Measurements from ENCODE around the gene IWS1. TPM values are rescaled to one million over a fixed set of nuclear protein-coding genes. Genes with fewer than 3 reads are reported as not detected.

The IWS1 gene
- total RNA-seq, 1 donor from 2014 or later, result 53.0 TPM

DNA sequence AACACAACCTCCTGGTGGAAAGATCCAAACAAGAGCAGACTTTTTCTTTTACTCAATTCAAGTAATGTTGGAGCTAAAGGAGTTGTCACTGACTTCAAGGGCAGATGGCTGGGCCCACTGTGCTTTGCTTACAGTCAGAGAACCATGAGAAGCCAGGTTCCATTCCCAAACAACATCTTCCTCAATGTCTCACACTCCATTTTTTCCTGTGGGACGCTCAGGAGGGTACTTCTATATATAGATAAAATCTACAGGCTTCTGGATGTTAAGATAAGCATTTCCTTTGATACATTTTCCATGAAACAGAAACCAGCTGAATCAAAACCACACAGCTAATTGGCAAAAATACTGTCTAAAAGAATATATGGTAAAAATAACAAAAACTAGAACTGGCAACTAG, 14.4 kb downstream of the IWS1 start:
- no peak for DNase-seq (ENCODE audit: missing footprints)
- no peak for ATAC-seq
- intact Hi-C loops (cut with DNase I), result no loop called here

- intact Hi-C loops (cut with DNase I), result no loop called here
- DNase-seq (ENCODE audit: missing footprints) (no peak), ATAC-seq (no peak)
Measured at GRCh38 chr2:127511090-127511695, 15.1 kb downstream of the IWS1 start.

- ATAC-seq, result no peak
- intact Hi-C loops (cut with DNase I), result no loop called here
- DNase-seq (ENCODE audit: missing footprints), result no peak
Measured at GRCh38 chr2:127510073-127510472, 16.2 kb downstream of the IWS1 start.

GRCh38 chr2:127508631-127509034, 17.7 kb downstream of the IWS1 start:
- ATAC-seq (peak; percentile 95), DNase-seq (ENCODE audit: missing footprints) (peak; percentile 70)
- intact Hi-C loops (cut with DNase I), result no loop called here

DNA sequence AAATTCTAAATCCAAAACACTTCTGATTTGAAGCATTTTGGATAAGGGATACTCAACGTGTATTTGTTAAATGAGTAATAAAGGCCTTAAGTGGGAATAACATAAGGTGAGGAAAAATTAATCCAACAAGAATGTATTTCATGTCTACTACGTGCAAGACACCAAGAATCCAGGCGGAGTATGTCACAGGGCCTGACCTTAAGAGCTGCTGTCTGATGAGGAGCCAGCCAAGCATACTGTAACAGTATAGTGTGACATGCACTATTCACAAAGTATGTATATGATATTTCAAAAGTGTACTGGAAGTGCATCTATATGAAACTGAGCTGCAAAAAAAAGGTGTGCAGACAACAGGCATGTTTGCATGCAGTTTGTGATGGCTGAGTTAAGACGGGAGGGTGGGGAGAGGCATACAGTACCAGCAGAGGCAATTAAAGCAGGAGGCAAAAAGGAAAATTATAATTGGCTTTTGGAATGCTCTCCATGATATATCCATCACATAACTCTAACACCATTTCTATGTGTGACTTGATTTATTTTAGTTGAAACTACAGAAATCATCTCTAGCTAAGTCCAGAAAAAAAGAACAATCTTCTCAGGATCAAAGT, 18.2 kb downstream of the IWS1 start:
- ATAC-seq (peak; percentile 15), DNase-seq (ENCODE audit: missing footprints) (no peak)
- intact Hi-C loops (cut with DNase I), result no loop called here

GRCh38 chr2:127506510-127506909, 19.8 kb downstream of the IWS1 start:
- intact Hi-C loops (cut with DNase I), result no loop called here
- DNase-seq (ENCODE audit: missing footprints) (no peak), ATAC-seq (no peak)

GRCh38 chr2:127504552-127505430, 21.5 kb downstream of the IWS1 start:
- no peak for ATAC-seq
- intact Hi-C loops (cut with DNase I), result no loop called here

DNA sequence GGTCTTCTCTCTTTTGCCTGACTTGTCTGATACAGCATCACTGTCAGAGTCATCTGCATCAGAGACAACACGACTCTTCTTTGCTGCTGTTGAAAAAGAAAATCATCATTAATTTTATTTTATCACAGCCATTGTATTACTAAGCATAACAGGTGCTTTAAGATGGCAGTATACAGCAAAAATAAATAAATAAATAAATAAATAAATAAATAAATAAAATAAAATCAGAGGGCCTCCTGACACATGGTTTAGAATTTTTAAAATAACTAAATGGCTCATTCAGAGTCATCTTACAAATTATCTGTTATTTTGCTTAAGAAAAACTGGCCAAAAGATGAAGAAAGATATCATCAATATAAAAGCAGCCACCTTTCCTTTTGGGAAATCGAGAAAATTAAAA, 22.8 kb downstream of the IWS1 start:
- ATAC-seq, result no peak
- DNase-seq (ENCODE audit: missing footprints), result no peak
- intact Hi-C loops (cut with DNase I), result no loop called here

More at GRCh38 chr2:127504552-127505430, 21.5 kb downstream of the IWS1 start:
- no peak for DNase-seq (ENCODE audit: missing footprints)

- intact Hi-C loops (cut with DNase I), result no loop called here
- no peak for ATAC-seq
Measured at GRCh38 chr2:127498386-127498785, 27.9 kb downstream of the IWS1 start.

GRCh38 chr2:127490283-127490682, 36.0 kb downstream of the IWS1 start:
- ATAC-seq (no peak), DNase-seq (ENCODE audit: missing footprints) (no peak)
- intact Hi-C loops (cut with DNase I), result no loop called here

More at GRCh38 chr2:127498386-127498785, 27.9 kb downstream of the IWS1 start:
- no peak for DNase-seq (ENCODE audit: missing footprints)

DNA sequence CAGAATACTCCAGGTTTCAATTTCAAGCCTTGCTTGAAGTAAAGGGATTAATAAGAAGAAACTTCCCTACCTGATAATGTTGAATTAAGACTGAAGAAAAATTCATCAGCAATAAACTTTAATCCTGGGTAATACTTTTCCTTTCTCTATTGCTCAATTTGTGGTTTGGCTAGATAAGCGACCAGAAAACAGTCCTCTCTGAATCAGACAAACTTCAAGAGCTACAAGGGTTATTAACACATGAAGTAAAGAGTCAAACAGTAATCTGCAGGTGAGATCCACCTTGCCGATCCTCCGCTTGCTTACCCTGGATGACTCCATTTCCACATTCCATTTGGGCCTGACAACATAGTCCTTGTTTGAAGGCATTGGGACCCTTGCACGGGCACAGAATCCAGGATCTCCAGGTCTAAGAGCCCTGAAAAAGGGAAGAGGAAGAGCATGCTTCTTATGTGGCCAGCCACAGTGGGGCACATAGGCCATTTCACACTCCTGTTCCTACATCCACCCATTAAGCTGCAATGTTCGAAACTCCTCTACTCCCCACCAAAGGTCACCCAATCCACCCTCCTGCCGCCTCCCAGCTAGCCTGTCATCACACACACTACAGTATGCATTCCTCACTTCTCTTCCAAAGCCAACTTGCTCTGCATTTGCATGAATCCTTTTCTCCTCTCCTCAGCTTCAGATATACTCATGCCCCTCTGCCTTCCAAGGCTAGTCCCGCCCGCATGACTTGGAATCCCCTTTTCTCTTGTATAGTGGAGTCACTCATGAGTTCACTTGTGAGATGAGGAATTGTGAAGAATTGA, 39.8 kb downstream of the IWS1 start:
- ATAC-seq, result no peak
- no peak for DNase-seq (ENCODE audit: missing footprints)
- intact Hi-C loops (cut with DNase I), result no loop called here

DNA sequence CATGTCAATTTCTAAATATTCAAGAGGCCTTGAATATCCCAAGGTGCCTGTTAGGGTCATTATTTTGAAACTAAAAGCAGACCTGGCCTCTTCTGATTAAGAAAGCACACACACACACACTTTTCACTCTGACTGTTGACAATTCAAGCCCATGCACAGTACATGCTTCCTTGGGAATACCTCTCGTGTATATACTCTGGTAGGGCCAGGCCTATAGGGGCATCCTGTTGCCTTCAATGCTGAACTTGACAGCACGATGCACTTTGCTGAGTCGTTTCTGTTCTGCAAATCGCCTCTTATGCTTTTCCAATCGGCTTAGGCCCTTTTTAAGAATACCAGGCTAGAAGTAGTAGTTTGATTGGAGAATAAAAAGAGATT, 40.6 kb downstream of the IWS1 start:
- ATAC-seq (no peak), DNase-seq (ENCODE audit: missing footprints) (no peak)
- intact Hi-C loops (cut with DNase I), result no loop called here

DNA sequence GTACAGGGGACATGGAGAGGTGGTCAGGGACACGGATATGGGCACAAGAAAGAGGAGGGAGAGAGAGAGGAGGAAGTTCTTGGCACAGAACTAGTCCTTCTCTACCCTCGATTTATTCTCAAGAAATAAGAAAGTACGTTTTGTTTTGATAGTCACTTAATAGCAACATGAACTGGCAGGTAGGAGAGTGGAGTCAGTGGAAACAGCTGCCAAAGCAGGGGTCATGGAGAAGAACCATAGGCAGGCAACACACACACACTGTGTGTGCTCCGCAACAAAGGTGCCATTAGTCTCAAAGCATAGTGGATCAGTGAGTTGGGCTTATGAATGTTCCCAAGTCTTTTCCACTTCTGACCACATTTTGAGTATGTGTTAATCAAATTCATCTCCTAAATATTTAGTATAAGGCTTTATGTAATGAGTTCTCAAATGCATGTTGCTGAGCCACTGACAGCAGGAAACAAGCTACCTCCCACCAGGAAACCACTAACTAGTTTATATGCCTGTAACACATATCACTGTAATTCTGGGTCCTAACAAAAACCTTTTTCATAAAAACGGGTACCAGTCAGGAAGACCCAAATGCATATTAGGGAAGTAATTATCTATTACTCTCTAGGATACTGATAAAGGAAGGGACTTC, 41.1 kb downstream of the IWS1 start:
- ATAC-seq, result no peak
- intact Hi-C loops (cut with DNase I), result no loop called here
- DNase-seq (ENCODE audit: missing footprints), result no peak

GRCh38 chr2:127482031-127482430, 44.3 kb downstream of the IWS1 start:
- intact Hi-C loops (cut with DNase I), result no loop called here
- no peak for ATAC-seq

DNA sequence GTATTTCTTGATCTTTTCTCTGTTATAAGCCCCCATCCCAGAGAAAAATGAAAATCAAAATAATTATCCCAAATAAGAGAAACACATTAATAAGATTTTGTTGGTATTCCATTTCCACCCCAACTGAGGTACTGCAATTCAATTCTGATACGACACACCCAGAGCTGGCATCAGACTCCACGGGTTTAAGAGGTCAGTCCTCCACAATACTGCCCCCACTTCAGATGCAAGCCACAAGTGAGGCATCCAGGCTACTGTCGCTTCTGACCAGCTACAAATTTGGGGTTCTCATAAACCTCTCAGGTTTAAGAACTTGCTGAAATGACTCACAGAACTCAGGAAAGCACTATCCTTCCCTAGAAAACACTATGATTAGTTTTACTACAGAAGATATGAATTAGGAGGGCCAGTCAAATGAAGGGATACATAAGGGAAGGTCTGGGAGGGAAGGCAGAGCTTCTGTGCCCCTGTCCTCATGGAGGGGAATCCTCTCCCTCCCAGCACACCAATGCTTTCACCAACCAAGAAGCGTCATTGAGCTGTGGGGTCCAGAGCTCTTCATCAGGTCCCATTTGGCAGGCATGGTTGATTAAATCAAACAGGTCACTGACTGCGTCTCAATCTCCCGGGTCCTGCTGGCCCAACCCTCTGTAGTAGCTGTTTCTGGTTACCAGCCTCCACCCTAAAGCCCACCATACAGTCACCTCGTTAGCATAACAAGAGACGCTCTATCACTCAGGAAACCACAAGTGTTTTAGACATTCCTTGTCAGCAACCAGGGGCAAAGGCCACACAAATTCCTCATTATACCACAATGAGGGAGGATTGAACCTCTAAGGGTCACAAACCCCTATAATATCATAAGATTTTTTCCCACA, 46.2 kb downstream of the IWS1 start:
- no peak for DNase-seq (ENCODE audit: missing footprints)
- no peak for ATAC-seq
- intact Hi-C loops (cut with DNase I), result loop anchor here (2.0 kb wide), 1 partner anchor 155 kb away; no protein-coding TSS in a partner anchor

More at GRCh38 chr2:127482031-127482430, 44.3 kb downstream of the IWS1 start:
- no peak for DNase-seq (ENCODE audit: missing footprints)

DNA sequence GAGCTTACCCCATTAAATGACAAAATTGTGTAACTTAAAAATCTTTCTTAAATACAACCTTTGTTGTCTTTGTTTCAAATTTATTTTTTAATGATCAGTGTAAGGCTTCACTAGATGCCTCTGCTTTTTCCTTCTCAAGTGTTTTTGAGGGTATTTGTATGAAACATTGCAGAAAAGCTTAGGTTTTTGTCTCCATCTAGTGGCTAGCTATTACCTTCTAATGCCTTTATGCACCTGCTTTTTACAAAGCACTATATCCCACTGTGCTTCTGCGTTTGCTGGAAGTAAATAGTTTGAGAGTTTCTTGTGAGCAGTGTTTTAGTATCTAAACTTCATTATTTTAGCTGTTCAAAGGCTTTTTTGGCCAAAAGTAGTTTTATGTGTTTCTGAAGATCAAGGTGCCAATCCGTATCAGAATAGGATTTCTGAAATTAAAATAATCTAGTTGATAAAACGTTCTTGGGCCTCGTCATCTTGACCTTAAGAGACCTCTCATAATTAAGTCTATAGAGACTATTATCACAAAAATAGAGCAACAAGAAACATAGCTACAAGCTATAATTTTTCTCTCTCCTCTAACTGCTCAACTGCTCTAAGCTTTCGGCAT, 47.0 kb downstream of the IWS1 start:
- no peak for ATAC-seq
- no peak for DNase-seq (ENCODE audit: missing footprints)
- intact Hi-C loops (cut with DNase I), result loop anchor here (2.0 kb wide), 1 partner anchor 155 kb away; no protein-coding TSS in a partner anchor

- ATAC-seq (no peak), DNase-seq (ENCODE audit: missing footprints) (no peak)
- intact Hi-C loops (cut with DNase I), result no loop called here
Measured at GRCh38 chr2:127475788-127476187, 50.5 kb downstream of the IWS1 start.
